Endothelial cell of umbilical vein (primary cell): ENCODE results near the gene KDM3B. TPM values are rescaled to one million over a fixed set of nuclear protein-coding genes. Genes with fewer than 3 reads are reported as not detected.
A peak's percentile ranks its signal among the peaks of the same experiment; 100 is the strongest.

ENCODE experiments used
- BruUV-seq: library from RNA; stranded (reverse); fragments of 400-500 nt; replicated peaks from 2 replicates; lab custom pipeline; 2021; lab: Mats Ljungman, UMichigan
- CTCF ChIA-PET: fragments of 300-600, 350-600 bp; sonication (Branson Sonifier 250); formaldehyde crosslinking; loops from one replicate; lab custom pipeline; 2021; ENCODE audit warnings: antibody characterized with exemption, inconsistent platforms; lab: Charles Lee
- POLR2A ChIA-PET: fragments of 300-600, 350-600 bp; sonication (Branson Sonifier 250); formaldehyde crosslinking; loops from one replicate; lab custom pipeline; 2021; ENCODE audit warnings: antibody characterized with exemption, inconsistent platforms; lab: Charles Lee
- DNase-seq: peaks from one replicate; pipeline ENCODE4 v3.0.0-alpha.2; 2011; ENCODE audit warnings: low read depth, low spot score
- FAIRE-seq: peaks from 2 replicates; lab custom pipeline; 2011; peaks lifted over from hg19 to GRCh38; lab: Jason Lieb, UNC
- H2AFZ ChIP-seq: 2 replicates; pipeline ENCODE4 v1.6.0; 2012; ENCODE audit warnings: low read depth, low read length, control low read depth, inconsistent platforms
- H3K27ac ChIP-seq: 2 replicates; pipeline ENCODE4 v1.5.1; 2011; ENCODE audit warnings: low read depth, mild to moderate bottlenecking, control low read depth, low read length, moderate library complexity; ENCODE audit not compliant: insufficient read depth
- H3K27me3 ChIP-seq, 2 experiments: 2 replicates each; pipeline versions ENCODE4 v1.6.0 to v1.6.1; 2011; ENCODE audit warnings: low read length in 2 of 2, mixed read lengths in 1 of 2; ENCODE audit not compliant: control insufficient read depth in 2 of 2, insufficient read depth in 2 of 2
- H3K36me3 ChIP-seq, 2 experiments: 2 replicates in 1 of 2; 3 replicates in 1 of 2; pipeline ENCODE4 v1.5.1; 2011; ENCODE audit warnings: low read length in 2 of 2, mild to moderate bottlenecking in 1 of 2, moderate library complexity in 1 of 2; ENCODE audit not compliant: control insufficient read depth in 2 of 2, insufficient read depth in 2 of 2; ENCODE audit errors: extremely low read depth in 1 of 2
- H3K4me1 ChIP-seq: 3 replicates; pipeline ENCODE4 v1.5.1; 2011; ENCODE audit warnings: mild to moderate bottlenecking, low read length; ENCODE audit not compliant: control insufficient read depth, insufficient read depth; ENCODE audit errors: extremely low read depth
- H3K4me2 ChIP-seq: 2 replicates; pipeline ENCODE4 v1.6.1; 2011; ENCODE audit warnings: low read length, control low read depth, mixed read lengths; ENCODE audit not compliant: insufficient read depth
- H3K4me3 ChIP-seq, 3 experiments: fragments of 200-600 bp in 1 of 3; sonication (generic), shearing (Covaris generic) in 1 of 3; replicated peaks in 1 of 3; 2 replicates each; pipeline ENCODE4 v1.5.1; 2011 to 2016; ENCODE audit warnings: control low read depth in 3 of 3, low read length in 3 of 3, mild to moderate bottlenecking in 2 of 3, inconsistent platforms in 1 of 3, low read depth in 1 of 3, moderate library complexity in 1 of 3; ENCODE audit not compliant: insufficient read depth in 1 of 3
- H3K79me2 ChIP-seq: 2 replicates; pipeline ENCODE4 v1.6.0; 2012; ENCODE audit warnings: low read length, inconsistent platforms; ENCODE audit not compliant: control insufficient read depth, insufficient read depth
- H3K9ac ChIP-seq: replicated peaks from 2 replicates; pipeline ENCODE3; 2011; ENCODE audit warnings: low read length, control low read depth; ENCODE audit not compliant: insufficient read depth; ENCODE audit errors: extremely low read depth
- H3K9me1 ChIP-seq: replicated peaks from 3 replicates; pipeline ENCODE4 v1.6.0; 2011; ENCODE audit warnings: mild to moderate bottlenecking, low read length; ENCODE audit not compliant: control insufficient read depth, insufficient read depth; ENCODE audit errors: extremely low read depth
- H3K9me3 ChIP-seq: replicated peaks from 2 replicates; pipeline ENCODE4 v1.5.1; 2012; ENCODE audit warnings: low read length, inconsistent platforms; ENCODE audit not compliant: control insufficient read depth, insufficient read depth
- H4K20me1 ChIP-seq: replicated peaks from 2 replicates; pipeline ENCODE3; 2011; ENCODE audit warnings: mild to moderate bottlenecking, low read length; ENCODE audit not compliant: control insufficient read depth, insufficient read depth; ENCODE audit errors: extremely low read depth
- EZH2 ChIP-seq: IDR thresholded peaks from 2 replicates; pipeline ENCODE4 v1.6.1; 2012; ENCODE audit warnings: borderline replicate concordance, low read depth, mild to moderate bottlenecking, moderate library complexity, low read length, inconsistent platforms; ENCODE audit not compliant: severe bottlenecking
- FOS ChIP-seq: IDR thresholded peaks from 2 replicates; pipeline ENCODE4 v1.6.1; 2011; ENCODE audit warnings: mild to moderate bottlenecking, low read length, moderate library complexity, borderline replicate concordance; ENCODE audit not compliant: insufficient read depth
- GATA2 ChIP-seq: IDR thresholded peaks from 2 replicates; pipeline ENCODE4 v1.7.0; 2011; ENCODE audit warnings: low read depth, mild to moderate bottlenecking, moderate library complexity, mixed read lengths, low read length; ENCODE audit not compliant: insufficient read length, insufficient read depth
- JUN ChIP-seq: IDR thresholded peaks from 2 replicates; pipeline ENCODE4 v1.6.1; 2011; ENCODE audit warnings: borderline replicate concordance, low read depth; ENCODE audit not compliant: insufficient read length, insufficient read depth
- MAX ChIP-seq: IDR thresholded peaks from 2 replicates; pipeline ENCODE4 v1.6.1; 2011; ENCODE audit not compliant: insufficient read depth, insufficient read length
- MYC ChIP-seq: IDR thresholded peaks from one replicate; pipeline ENCODE4 v1.6.1; 2011; ENCODE audit warnings: mild to moderate bottlenecking, low read depth, low read length
- POLR2A ChIP-seq: IDR thresholded peaks from 2 replicates; pipeline ENCODE4 v1.6.1; 2012; ENCODE audit warnings: low read depth, mild to moderate bottlenecking, control low read depth, low read length
- POLR2AphosphoS5 ChIP-seq: IDR thresholded peaks from 2 replicates; pipeline ENCODE4 v1.6.1; 2012; ENCODE audit warnings: low read depth, mild to moderate bottlenecking, control low read depth, low read length, moderate library complexity; ENCODE audit not compliant: insufficient read depth
- dilution Hi-C: fragments of 300-500 bp; cut with MboI; formaldehyde crosslinking; loops from one replicate; pipeline ENCODE4 v1.15.0; 2019; ENCODE audit warnings: low sequenced_read_pairs; ENCODE audit not compliant: extremely low pct_ligation_motif_present
- intact Hi-C: fragments of 100-400 bp; cut with micrococcal nuclease; formaldehyde crosslinking; loops from one replicate; pipeline ENCODE4 v1.10.0; 2022
- polyA plus RNA-seq, 4 experiments: library from polyadenylated mRNA; depleted of rRNA in 3 of 4; stranded (reverse) in 3 of 4; unstranded in 1 of 4; fragments of >200 nt; gene quantifications; 2 replicates each; pipeline versions ENCODE4 v1.2.1 to v1.2.3, GENCODE V29; 2011 to 2012; ENCODE audit warnings: missing spikeins in 1 of 4
- total RNA-seq: library from RNA; stranded (reverse); gene quantifications from 2 replicates; pipeline ENCODE4 v1.2.3, GENCODE V29; 2021
- TF ChIP-seq, protein P1 (sequence below), 2 donors: IDR thresholded peaks; 1 replicate in 1 of 2; 2 replicates in 1 of 2; pipeline ENCODE4 v1.5.1; 2011; ENCODE audit warnings: low read length in 2 of 2, mild to moderate bottlenecking in 2 of 2, moderate library complexity in 2 of 2, control low read depth in 1 of 2, inconsistent platforms in 1 of 2, low read depth in 1 of 2; ENCODE audit not compliant: insufficient read depth in 1 of 2; ENCODE audit errors: extremely low read depth in 1 of 2

Gene KDM3B
- total and polyA plus RNA-seq, 2 donors (not counting 3 experiments of a cell fraction or from before 2014, with no cell fraction given), result 19.0 to 55.7 TPM

DNA sequence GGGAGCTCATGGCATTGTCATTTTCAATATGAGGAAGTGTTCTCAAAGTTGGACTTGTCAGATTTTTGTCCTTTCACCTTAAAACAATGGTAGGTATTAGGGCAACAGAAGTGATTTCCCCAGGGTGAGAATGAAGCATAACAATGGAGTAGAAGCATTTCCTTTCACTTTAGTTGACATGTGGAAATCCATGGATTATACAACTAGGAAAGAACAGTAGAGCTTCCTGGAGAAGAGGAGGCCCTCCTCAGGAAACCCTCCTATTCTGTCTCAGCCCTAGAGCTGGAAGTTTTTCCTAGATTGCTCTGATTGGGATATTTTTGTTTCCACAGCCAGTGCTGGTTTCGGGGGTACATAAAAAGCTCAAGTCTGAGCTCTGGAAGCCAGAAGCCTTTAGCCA, 72.6 kb downstream of the KDM3B start:
- intact Hi-C loops, result no loop called here
- no peaks in the 10 kb centered on the region for H3K27me3 ChIP-seq
- peak overlapping the region; percentile 35 for H3K4me2 ChIP-seq
- no peak overlapping the region for H3K27ac ChIP-seq
- ChIA-PET POLR2A (no interaction called here), CTCF (interaction anchor here (0.7 to 1.0 kb wide), 4 partner anchors 8 to 73 kb away, joined by 3 to 5 read pairs (median 4); partner anchors contain the start of gene KDM3B)
- BruUV-seq, result no TSS peak
- H3K4me3 ChIP-seq, result no peak overlapping the region
- H3K36me3 ChIP-seq, result peaks cover 20 to 32% of the 10 kb centered on the region in 2 experiments
- peak; percentile 58 for DNase-seq
- H3K4me1 ChIP-seq, result peaks cover 8% of the 10 kb centered on the region
- no peak overlapping the region for H3K9ac ChIP-seq
- no peak for FAIRE-seq
- no peak overlapping the region for H2AFZ ChIP-seq
- no peaks in the 10 kb centered on the region for H3K9me3 ChIP-seq
- H4K20me1 ChIP-seq, result no peaks in the 10 kb centered on the region
- H3K9me1 ChIP-seq, result no peaks in the 10 kb centered on the region
- no peaks in the 10 kb centered on the region for H3K79me2 ChIP-seq
- no peak for TF ChIP-seq JUN
- no peak for TF ChIP-seq FOS
- TF ChIP-seq EZH2, result no peak
- TF ChIP-seq MYC, result no peak
- TF ChIP-seq MAX, result no peak
- no peak for TF ChIP-seq POLR2AphosphoS5
- TF ChIP-seq, protein P1, sequence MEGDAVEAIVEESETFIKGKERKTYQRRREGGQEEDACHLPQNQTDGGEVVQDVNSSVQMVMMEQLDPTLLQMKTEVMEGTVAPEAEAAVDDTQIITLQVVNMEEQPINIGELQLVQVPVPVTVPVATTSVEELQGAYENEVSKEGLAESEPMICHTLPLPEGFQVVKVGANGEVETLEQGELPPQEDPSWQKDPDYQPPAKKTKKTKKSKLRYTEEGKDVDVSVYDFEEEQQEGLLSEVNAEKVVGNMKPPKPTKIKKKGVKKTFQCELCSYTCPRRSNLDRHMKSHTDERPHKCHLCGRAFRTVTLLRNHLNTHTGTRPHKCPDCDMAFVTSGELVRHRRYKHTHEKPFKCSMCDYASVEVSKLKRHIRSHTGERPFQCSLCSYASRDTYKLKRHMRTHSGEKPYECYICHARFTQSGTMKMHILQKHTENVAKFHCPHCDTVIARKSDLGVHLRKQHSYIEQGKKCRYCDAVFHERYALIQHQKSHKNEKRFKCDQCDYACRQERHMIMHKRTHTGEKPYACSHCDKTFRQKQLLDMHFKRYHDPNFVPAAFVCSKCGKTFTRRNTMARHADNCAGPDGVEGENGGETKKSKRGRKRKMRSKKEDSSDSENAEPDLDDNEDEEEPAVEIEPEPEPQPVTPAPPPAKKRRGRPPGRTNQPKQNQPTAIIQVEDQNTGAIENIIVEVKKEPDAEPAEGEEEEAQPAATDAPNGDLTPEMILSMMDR (IDR thresholded peaks at IDR 0.05; ENCODE audit: extremely low read depth in 1 of 2, insufficient read depth in 1 of 2, low read depth in 1 of 2, low read length in 2 of 2), result no peak
- no peak for TF ChIP-seq POLR2A
- TF ChIP-seq GATA2, result no peak
- dilution Hi-C loops, result no loop called here
